Measurements from ENCODE around the gene PDE8A. TPM values are rescaled to one million over a fixed set of nuclear protein-coding genes. Genes with fewer than 3 reads are reported as not detected.
A peak's percentile ranks its signal among the peaks of the same experiment; 100 is the strongest.

The PDE8A gene
- total and polyA plus RNA-seq, 10 of the 15 experiments (the other 5 are each of a cell fraction or from before 2014, with no cell fraction given): 6.7 to 69.2 (median 27.2) TPM

DNA sequence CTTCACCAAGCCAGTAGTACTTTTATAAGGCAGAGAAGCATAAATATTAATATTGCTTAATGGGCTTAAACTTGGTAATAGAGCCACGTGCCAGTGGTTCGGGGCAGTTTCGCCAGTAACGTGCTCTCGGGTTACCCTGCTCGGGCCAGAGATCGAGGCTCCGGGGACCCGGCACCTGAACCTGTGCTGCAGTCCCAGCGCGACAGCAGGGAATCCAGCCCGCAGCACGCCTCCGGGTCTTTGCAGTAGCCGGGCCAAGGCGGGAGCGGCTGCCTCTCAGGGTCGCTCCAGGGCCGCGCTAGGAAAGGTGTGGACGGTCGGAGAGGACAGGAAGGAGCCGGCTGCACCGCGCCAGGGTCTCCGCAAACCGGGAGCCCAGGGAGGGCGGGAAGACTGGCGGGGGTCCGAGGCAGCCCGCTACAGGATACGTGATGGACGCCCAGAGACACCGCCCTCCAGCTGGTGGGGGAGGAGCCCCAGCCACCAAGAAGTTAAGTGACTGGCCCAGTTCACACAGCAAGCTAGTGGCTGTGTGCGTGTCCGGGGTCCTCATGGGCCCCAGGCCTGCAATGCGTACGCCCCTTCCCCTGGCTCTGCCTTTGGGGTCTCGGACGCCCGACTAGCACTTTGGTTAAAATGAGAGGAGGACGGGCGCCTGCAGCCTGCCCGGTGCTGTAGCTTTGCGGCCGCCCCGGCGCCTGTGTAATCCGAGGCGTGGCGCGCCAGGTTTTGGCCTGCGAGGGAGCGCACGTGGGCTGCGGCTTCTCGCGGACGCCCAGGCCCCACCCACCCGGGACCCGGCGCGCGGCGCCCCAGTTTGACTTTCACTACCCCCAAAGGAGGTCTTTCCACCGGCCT is 1.2 kb upstream of the PDE8A start:
- peak overlapping the region; percentile 94 for H3K4me3 ChIP-seq
- H3K27me3 ChIP-seq (replicated peaks in 1 of 2; ENCODE audit: control insufficient read depth in 2 of 2, insufficient read depth in 2 of 2, low read length in 1 of 2): no peaks in the 10 kb centered on the region
- ChIA-PET POLR2A (interaction anchor here (0.6 to 3.2 kb wide), 9 partner anchors 9 to 64 kb away, joined by 3 to 12 read pairs (median 4); no protein-coding TSS in a partner anchor), RAD21 (ENCODE audit: unreplicated experiment) (interaction anchor here (0.8 to 2.6 kb wide), 17 partner anchors 9 to 67 kb away, joined by 3 to 10 read pairs (median 6); no protein-coding TSS in a partner anchor), CTCF (interaction anchor here (0.8 to 4.2 kb wide), 8 partner anchors 8 to 189 kb away, joined by 3 to 20 read pairs (median 4); no protein-coding TSS in a partner anchor), SMC1A (ENCODE audit: uncharacterized antibody, unreplicated experiment) (interaction anchor here (0.6 to 9.3 kb wide), 10 partner anchors 9 to 240 kb away, joined by 3 to 80 read pairs (median 8); no protein-coding TSS in a partner anchor)
- peak overlapping the region; percentile 86 for H3K4me2 ChIP-seq (ENCODE audit: control insufficient read depth, insufficient read depth)
- DNase-seq (ENCODE audit: low read depth, low spot score) (peak; percentile 45), FAIRE-seq (no peak), ATAC-seq (peak; percentile 78)
- peak overlapping the region; percentile 76 for H3K9ac ChIP-seq (ENCODE audit: control insufficient read depth, insufficient read depth, low read length)
- no peaks in the 10 kb centered on the region for H4K20me1 ChIP-seq (ENCODE audit: control insufficient read depth, insufficient read depth)
- no peaks in the 10 kb centered on the region for H3K9me3 ChIP-seq (replicated peaks; ENCODE audit: control insufficient read depth, insufficient read depth, low read length)
- peaks cover 9% of the 10 kb centered on the region for H3K4me1 ChIP-seq (ENCODE audit: control insufficient read depth, insufficient read depth, low read length)
- 1% methylated on average over 55 of the region's 66 CpGs for WGBS (ENCODE audit: insufficient coverage, insufficient replicate concordance, low lambda C conversion rate, missing lambda C conversion rate)
- peaks cover 42% of the 10 kb centered on the region for H3K79me2 ChIP-seq (ENCODE audit: control insufficient read depth, insufficient read depth, low read length)
- H3K27ac ChIP-seq (ENCODE audit: control insufficient read depth, insufficient read depth): peak overlapping the region; percentile 92
- peak overlapping the region; percentile 85 for H2AFZ ChIP-seq (ENCODE audit: control insufficient read depth, low read depth, low read length)
- in situ Hi-C loops (cut with MboI): no loop called here
- no TSS peak for BruUV-seq (replicated peaks)
- H3K36me3 ChIP-seq (ENCODE audit: control insufficient read depth in 2 of 2, insufficient read depth in 2 of 2, low read length in 1 of 2): no peaks in the 10 kb centered on the region
- intact Hi-C loops (cut with micrococcal nuclease; ENCODE audit: unreplicated experiment): loop anchor here (2.0 kb wide), 2 partner anchors 38 to 64 kb away; no protein-coding TSS in a partner anchor
- peak; percentile 2; the same call in 1 of the 2 replicates for TF ChIP-seq POLR2AphosphoS2 (IDR thresholded peaks at IDR 0.05; ENCODE audit: low read depth, low read length)
- TF ChIP-seq, protein P1, sequence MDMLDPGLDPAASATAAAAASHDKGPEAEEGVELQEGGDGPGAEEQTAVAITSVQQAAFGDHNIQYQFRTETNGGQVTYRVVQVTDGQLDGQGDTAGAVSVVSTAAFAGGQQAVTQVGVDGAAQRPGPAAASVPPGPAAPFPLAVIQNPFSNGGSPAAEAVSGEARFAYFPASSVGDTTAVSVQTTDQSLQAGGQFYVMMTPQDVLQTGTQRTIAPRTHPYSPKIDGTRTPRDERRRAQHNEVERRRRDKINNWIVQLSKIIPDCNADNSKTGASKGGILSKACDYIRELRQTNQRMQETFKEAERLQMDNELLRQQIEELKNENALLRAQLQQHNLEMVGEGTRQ (IDR thresholded peaks at IDR 0.05; ENCODE audit: borderline replicate concordance, low read depth, low read length): no peak; the same call in 1 of the 2 replicates
- TF ChIP-seq SUZ12 (IDR thresholded peaks at IDR 0.05; ENCODE audit: unreplicated experiment): no peak
- TF ChIP-seq SRF (IDR thresholded peaks at IDR 0.05; ENCODE audit: low read depth in 2 of 2, low read length in 2 of 2): 0 out of 4 replicates have a peak, but pooled peaks of 1 of the 2 experiments have one; percentile 27
- peak; percentile 67 for TF ChIP-seq TCF3 (IDR thresholded peaks at IDR 0.05; ENCODE audit: borderline replicate concordance, insufficient read depth, low read depth, low read length)
- TF ChIP-seq FOXK2 (IDR thresholded peaks at IDR 0.05): no peak
- TF ChIP-seq, protein P2, sequence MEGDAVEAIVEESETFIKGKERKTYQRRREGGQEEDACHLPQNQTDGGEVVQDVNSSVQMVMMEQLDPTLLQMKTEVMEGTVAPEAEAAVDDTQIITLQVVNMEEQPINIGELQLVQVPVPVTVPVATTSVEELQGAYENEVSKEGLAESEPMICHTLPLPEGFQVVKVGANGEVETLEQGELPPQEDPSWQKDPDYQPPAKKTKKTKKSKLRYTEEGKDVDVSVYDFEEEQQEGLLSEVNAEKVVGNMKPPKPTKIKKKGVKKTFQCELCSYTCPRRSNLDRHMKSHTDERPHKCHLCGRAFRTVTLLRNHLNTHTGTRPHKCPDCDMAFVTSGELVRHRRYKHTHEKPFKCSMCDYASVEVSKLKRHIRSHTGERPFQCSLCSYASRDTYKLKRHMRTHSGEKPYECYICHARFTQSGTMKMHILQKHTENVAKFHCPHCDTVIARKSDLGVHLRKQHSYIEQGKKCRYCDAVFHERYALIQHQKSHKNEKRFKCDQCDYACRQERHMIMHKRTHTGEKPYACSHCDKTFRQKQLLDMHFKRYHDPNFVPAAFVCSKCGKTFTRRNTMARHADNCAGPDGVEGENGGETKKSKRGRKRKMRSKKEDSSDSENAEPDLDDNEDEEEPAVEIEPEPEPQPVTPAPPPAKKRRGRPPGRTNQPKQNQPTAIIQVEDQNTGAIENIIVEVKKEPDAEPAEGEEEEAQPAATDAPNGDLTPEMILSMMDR (IDR thresholded peaks at IDR 0.05 in 2 of 3, conservative IDR thresholded peaks at IDR 0.05 in 1 of 3; ENCODE audit: control insufficient read depth in 2 of 3, extremely low read depth in 1 of 3, insufficient read depth in 1 of 3, low read depth in 3 of 3, low read length in 3 of 3): no peak
- TF ChIP-seq, protein P3, sequence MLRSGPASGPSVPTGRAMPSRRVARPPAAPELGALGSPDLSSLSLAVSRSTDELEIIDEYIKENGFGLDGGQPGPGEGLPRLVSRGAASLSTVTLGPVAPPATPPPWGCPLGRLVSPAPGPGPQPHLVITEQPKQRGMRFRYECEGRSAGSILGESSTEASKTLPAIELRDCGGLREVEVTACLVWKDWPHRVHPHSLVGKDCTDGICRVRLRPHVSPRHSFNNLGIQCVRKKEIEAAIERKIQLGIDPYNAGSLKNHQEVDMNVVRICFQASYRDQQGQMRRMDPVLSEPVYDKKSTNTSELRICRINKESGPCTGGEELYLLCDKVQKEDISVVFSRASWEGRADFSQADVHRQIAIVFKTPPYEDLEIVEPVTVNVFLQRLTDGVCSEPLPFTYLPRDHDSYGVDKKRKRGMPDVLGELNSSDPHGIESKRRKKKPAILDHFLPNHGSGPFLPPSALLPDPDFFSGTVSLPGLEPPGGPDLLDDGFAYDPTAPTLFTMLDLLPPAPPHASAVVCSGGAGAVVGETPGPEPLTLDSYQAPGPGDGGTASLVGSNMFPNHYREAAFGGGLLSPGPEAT (IDR thresholded peaks at IDR 0.05; ENCODE audit: low read depth): peak; percentile 93
- TF ChIP-seq MTA3 (IDR thresholded peaks at IDR 0.05; ENCODE audit: borderline replicate concordance, low read length): no peak
- no peak for TF ChIP-seq TBL1XR1 (IDR thresholded peaks at IDR 0.05; ENCODE audit: low read depth, low read length)
- TF ChIP-seq, protein P4, sequence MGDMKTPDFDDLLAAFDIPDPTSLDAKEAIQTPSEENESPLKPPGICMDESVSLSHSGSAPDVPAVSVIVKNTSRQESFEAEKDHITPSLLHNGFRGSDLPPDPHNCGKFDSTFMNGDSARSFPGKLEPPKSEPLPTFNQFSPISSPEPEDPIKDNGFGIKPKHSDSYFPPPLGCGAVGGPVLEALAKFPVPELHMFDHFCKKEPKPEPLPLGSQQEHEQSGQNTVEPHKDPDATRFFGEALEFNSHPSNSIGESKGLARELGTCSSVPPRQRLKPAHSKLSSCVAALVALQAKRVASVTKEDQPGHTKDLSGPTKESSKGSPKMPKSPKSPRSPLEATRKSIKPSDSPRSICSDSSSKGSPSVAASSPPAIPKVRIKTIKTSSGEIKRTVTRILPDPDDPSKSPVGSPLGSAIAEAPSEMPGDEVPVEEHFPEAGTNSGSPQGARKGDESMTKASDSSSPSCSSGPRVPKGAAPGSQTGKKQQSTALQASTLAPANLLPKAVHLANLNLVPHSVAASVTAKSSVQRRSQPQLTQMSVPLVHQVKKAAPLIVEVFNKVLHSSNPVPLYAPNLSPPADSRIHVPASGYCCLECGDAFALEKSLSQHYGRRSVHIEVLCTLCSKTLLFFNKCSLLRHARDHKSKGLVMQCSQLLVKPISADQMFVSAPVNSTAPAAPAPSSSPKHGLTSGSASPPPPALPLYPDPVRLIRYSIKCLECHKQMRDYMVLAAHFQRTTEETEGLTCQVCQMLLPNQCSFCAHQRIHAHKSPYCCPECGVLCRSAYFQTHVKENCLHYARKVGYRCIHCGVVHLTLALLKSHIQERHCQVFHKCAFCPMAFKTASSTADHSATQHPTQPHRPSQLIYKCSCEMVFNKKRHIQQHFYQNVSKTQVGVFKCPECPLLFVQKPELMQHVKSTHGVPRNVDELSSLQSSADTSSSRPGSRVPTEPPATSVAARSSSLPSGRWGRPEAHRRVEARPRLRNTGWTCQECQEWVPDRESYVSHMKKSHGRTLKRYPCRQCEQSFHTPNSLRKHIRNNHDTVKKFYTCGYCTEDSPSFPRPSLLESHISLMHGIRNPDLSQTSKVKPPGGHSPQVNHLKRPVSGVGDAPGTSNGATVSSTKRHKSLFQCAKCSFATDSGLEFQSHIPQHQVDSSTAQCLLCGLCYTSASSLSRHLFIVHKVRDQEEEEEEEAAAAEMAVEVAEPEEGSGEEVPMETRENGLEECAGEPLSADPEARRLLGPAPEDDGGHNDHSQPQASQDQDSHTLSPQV (IDR thresholded peaks at IDR 0.05): no peak
- TF ChIP-seq RBBP5 (conservative IDR thresholded peaks at IDR 0.05): no peak
